ENCODE measurements around the gene SMC3. TPM values are rescaled to one million over a fixed set of nuclear protein-coding genes. Genes with fewer than 3 reads are reported as not detected.
"Not testable (repeated sequence)": the region's sequence is repeated elsewhere in the genome, so short reads cannot be mapped to it uniquely, and the experiment has no call there.

Gene SMC3
- total and polyA plus RNA-seq, 2 experiments from 2014 or later, result 40.8 to 53.5 TPM

DNA sequence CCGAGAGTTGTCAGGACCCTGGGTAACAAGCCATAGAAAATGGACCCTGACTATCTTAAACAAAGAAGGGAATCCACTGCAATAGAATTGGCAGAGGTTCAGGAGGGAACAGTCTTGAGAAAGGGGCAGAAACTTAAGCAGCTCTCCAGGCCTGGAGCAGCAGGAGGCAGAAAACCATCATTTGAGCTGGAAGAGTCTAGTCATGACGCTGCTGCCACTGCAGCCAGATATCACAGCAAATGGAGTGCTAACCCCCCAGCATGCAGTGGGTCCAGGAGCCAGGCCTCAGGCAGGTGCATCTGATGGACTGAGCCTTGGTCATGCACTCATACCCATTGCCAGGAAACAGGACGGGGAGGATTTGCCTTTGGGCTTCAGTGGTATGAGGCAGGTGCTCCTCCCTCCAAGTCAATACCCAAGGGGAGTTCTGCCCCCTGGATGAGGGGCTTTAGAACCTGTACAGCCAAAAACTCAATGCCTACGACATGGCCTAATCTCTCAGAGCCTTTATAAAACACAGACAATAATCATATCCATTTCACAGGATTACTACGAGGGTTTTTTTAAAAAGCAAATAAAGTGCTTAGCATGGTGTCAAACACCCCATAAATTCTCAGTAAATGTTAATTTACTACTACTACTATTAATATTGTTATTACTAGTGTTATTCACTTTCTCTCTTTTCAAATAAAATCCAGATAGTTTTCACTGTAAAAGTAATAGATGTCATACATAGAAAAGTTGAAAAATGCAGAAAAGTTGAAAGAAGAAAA, 39.1 kb upstream of the SMC3 start:
- H3K4me2 ChIP-seq, result no peak overlapping the region
- 67% methylated on average over 5 of the region's 5 CpGs for WGBS (ENCODE audit: low lambda C conversion rate, missing lambda C conversion rate)
- H3K9me2 ChIP-seq (replicated peaks; ENCODE audit: insufficient read depth), result no peaks in the 10 kb centered on the region
- H2AFZ ChIP-seq, result no peak overlapping the region
- no peaks in the 10 kb centered on the region for H3K36me3 ChIP-seq (replicated peaks; ENCODE audit: insufficient read depth, low read depth)
- peaks cover 6% of the 10 kb centered on the region for H3K4me1 ChIP-seq (ENCODE audit: insufficient read depth)
- TF ChIP-seq EZH2 (IDR thresholded peaks at IDR 0.05; ENCODE audit: borderline replicate concordance) (no peak), EZH2phosphoT487 (IDR thresholded peaks at IDR 0.05; ENCODE audit: low read depth, severe bottlenecking, unreplicated experiment) (no peak)
- TF ChIP-seq, protein P1, sequence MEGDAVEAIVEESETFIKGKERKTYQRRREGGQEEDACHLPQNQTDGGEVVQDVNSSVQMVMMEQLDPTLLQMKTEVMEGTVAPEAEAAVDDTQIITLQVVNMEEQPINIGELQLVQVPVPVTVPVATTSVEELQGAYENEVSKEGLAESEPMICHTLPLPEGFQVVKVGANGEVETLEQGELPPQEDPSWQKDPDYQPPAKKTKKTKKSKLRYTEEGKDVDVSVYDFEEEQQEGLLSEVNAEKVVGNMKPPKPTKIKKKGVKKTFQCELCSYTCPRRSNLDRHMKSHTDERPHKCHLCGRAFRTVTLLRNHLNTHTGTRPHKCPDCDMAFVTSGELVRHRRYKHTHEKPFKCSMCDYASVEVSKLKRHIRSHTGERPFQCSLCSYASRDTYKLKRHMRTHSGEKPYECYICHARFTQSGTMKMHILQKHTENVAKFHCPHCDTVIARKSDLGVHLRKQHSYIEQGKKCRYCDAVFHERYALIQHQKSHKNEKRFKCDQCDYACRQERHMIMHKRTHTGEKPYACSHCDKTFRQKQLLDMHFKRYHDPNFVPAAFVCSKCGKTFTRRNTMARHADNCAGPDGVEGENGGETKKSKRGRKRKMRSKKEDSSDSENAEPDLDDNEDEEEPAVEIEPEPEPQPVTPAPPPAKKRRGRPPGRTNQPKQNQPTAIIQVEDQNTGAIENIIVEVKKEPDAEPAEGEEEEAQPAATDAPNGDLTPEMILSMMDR (IDR thresholded peaks at IDR 0.05; ENCODE audit: poor library complexity), result no peak
- DNase-seq (ENCODE audit: low spot score), result no peak
- no peak overlapping the region for H3K4me3 ChIP-seq
- H3K27ac ChIP-seq, result no peak overlapping the region
- H3K79me2 ChIP-seq, result no peaks in the 10 kb centered on the region
- no peaks in the 10 kb centered on the region for H3K9me3 ChIP-seq (ENCODE audit: low read depth)
- no peaks in the 10 kb centered on the region for H4K20me1 ChIP-seq (ENCODE audit: insufficient read depth, poor library complexity, severe bottlenecking)
- H3K27me3 ChIP-seq, result peaks cover 25% of the 10 kb centered on the region

DNA sequence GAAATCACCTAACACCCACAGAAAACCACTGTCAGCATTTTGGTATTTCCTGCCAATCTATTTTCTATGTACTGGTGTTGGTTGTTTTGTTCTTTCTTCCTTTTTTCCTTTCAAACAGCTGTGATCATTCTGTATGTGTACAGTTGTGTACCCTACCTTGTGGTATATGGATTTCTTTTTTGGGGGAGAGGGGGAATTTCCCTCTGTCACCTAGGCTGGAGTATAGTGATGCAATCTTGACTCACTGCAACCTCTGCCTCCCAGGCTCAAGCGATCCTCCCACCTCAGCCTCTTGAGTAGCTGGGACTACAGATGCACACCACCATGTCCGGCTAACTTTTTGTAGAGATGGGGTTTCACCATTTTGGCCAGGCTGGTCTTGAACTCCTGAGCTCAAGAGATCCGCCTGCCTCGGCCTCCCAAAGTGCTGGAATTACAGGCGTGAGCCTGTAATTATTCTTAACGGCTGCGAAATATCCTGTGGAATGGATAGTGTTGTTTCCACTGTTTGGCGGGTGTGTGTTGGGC, 38.4 kb upstream of the SMC3 start:
- not testable (repeated sequence) for DNase-seq (ENCODE audit: low spot score); H3K79me2 ChIP-seq; H3K9me3 ChIP-seq (ENCODE audit: low read depth); H3K27ac ChIP-seq; H3K9me2 ChIP-seq (replicated peaks; ENCODE audit: insufficient read depth); H4K20me1 ChIP-seq (ENCODE audit: insufficient read depth, poor library complexity, severe bottlenecking); H3K36me3 ChIP-seq (replicated peaks; ENCODE audit: insufficient read depth, low read depth); H3K4me2 ChIP-seq; H3K4me3 ChIP-seq; H3K4me1 ChIP-seq (ENCODE audit: insufficient read depth); H2AFZ ChIP-seq
- H3K27me3 ChIP-seq, result peaks cover 20% of the 10 kb centered on the region
- WGBS (ENCODE audit: low lambda C conversion rate, missing lambda C conversion rate), result 84% methylated on average over 8 of the region's 8 CpGs

DNA sequence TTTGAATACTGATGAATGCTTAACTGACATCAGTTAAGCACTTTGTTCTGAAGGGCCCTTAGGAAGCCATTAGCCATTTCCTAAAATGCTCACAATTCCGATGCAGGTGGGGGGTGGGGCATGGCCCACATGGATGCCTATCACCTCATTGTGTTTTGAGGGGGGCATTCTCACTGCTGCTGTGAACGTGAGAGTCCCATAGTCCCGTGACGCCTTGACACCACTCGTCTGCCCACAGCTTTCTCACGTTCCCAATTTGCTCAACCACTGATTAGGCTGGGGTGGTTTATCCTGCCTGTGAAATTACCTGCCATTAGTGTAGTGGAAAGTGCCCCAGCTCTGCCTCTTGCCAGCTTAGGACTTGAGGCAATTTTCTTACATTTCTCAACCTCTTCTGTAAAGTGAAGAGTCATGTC, 37.9 kb upstream of the SMC3 start:
- H3K4me3 ChIP-seq, result no peak overlapping the region

More for the DNA sequence above, 37.9 kb upstream of the SMC3 start:
- 34% methylated on average over 6 of the region's 6 CpGs for WGBS (ENCODE audit: low lambda C conversion rate, missing lambda C conversion rate)
- H3K4me1 ChIP-seq (ENCODE audit: insufficient read depth), result peaks cover 6% of the 10 kb centered on the region
- H3K27ac ChIP-seq, result no peak overlapping the region
- H3K9me2 ChIP-seq (replicated peaks; ENCODE audit: insufficient read depth), result no peaks in the 10 kb centered on the region
- peaks cover 14% of the 10 kb centered on the region for H3K27me3 ChIP-seq
- H4K20me1 ChIP-seq (ENCODE audit: insufficient read depth, poor library complexity, severe bottlenecking), result no peaks in the 10 kb centered on the region
- no peaks in the 10 kb centered on the region for H3K36me3 ChIP-seq (replicated peaks; ENCODE audit: insufficient read depth, low read depth)
- no peak overlapping the region for H2AFZ ChIP-seq
- H3K4me2 ChIP-seq, result peak overlapping the region; percentile 87
- H3K79me2 ChIP-seq, result no peaks in the 10 kb centered on the region
- TF ChIP-seq EZH2phosphoT487 (IDR thresholded peaks at IDR 0.05; ENCODE audit: low read depth, severe bottlenecking, unreplicated experiment), result no peak
- TF ChIP-seq EZH2 (IDR thresholded peaks at IDR 0.05; ENCODE audit: borderline replicate concordance), result no peak
- TF ChIP-seq, protein P1 (IDR thresholded peaks at IDR 0.05; ENCODE audit: poor library complexity), result no peak
- DNase-seq (ENCODE audit: low spot score), result no peak
- H3K9me3 ChIP-seq (ENCODE audit: low read depth), result no peaks in the 10 kb centered on the region

Measured in hepatocyte (in vitro differentiated cells).